HFFc6 (cell line): Measurements from ENCODE around the gene COMMD1. TPM values are rescaled to one million over a fixed set of nuclear protein-coding genes. Genes with fewer than 3 reads are reported as not detected.

ENCODE experiments used
- DNase-seq: peaks from one replicate; pipeline ENCODE4 v3.0.0-alpha.2; 2018
- H3K27ac Mint-ChIP-seq: 2 replicates; pipeline ENCODE4 v1.8.0; 2020; ENCODE audit warnings: mild to moderate bottlenecking, mixed read lengths
- H3K27me3 Mint-ChIP-seq: 2 replicates; pipeline ENCODE4 v1.8.0; 2021; ENCODE audit warnings: mild to moderate bottlenecking, moderate library complexity, mixed read lengths; ENCODE audit not compliant: insufficient read depth
- H3K36me3 Mint-ChIP-seq: 2 replicates; pipeline ENCODE4 v1.8.0; 2021; ENCODE audit warnings: low read depth, mixed read lengths
- H3K4me1 Mint-ChIP-seq: 2 replicates; pipeline ENCODE4 v1.8.0; 2020; ENCODE audit warnings: low read depth, mixed read lengths
- H3K4me3 Mint-ChIP-seq: 2 replicates; pipeline ENCODE4 v1.8.0; 2020; ENCODE audit warnings: mild to moderate bottlenecking, moderate library complexity, mixed read lengths
- H3K9me3 Mint-ChIP-seq: 2 replicates; pipeline ENCODE4 v1.8.0; 2020; ENCODE audit warnings: mild to moderate bottlenecking, mixed read lengths
- total RNA-seq, 6 experiments: library from RNA; stranded (reverse); fragmentation: NEBNext Ultra II Directional; extraction: Animal tissue kit (Norgen Biotek cat#: 25700); gene quantifications; 2 replicates in 1 of 6; 3 replicates in 5 of 6; pipeline ENCODE4 v1.2.3, GENCODE V29; 2021
- TF ChIP-seq, protein P1 (sequence below): fragments of 200-600 bp; sonication (generic); IDR thresholded peaks from 2 replicates; pipeline ENCODE4 v1.5.0; 2021; ENCODE audit warnings: antibody characterized with exemption, mild to moderate bottlenecking

The COMMD1 gene
- total RNA-seq, 6 experiments from 2014 or later: 41.1 to 53.6 (median 48.3) TPM

DNA sequence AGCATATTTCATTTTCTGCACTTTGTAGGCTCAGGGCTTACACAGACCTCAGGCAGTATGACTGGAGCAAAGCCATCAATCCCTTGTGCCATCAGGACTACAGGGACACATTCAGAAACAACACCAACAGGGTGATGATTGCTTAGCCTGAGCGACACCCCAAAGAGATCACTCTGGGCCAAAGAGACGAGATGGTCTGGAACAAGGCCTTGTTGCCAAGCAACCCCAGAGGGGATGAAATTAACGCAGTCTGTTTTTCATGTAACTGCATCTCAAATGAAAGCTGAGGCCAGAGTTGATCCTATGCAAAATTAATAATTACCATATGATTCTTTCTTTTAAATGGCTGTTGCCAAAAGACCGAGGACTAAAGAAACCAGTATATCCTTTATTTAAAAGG lies 270.3 kb downstream of the COMMD1 start:
- DNase-seq: no peak
- H3K4me3 Mint-ChIP-seq: no peak overlapping the region
- H3K9me3 Mint-ChIP-seq: no peaks in the 10 kb centered on the region
- no peaks in the 10 kb centered on the region for H3K36me3 Mint-ChIP-seq
- no peaks in the 10 kb centered on the region; the same call in 1 of the 2 replicates for H3K27me3 Mint-ChIP-seq
- TF ChIP-seq, protein P1, sequence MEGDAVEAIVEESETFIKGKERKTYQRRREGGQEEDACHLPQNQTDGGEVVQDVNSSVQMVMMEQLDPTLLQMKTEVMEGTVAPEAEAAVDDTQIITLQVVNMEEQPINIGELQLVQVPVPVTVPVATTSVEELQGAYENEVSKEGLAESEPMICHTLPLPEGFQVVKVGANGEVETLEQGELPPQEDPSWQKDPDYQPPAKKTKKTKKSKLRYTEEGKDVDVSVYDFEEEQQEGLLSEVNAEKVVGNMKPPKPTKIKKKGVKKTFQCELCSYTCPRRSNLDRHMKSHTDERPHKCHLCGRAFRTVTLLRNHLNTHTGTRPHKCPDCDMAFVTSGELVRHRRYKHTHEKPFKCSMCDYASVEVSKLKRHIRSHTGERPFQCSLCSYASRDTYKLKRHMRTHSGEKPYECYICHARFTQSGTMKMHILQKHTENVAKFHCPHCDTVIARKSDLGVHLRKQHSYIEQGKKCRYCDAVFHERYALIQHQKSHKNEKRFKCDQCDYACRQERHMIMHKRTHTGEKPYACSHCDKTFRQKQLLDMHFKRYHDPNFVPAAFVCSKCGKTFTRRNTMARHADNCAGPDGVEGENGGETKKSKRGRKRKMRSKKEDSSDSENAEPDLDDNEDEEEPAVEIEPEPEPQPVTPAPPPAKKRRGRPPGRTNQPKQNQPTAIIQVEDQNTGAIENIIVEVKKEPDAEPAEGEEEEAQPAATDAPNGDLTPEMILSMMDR: no peak
- H3K27ac Mint-ChIP-seq: no peak overlapping the region
- no peaks in the 10 kb centered on the region for H3K4me1 Mint-ChIP-seq

DNA sequence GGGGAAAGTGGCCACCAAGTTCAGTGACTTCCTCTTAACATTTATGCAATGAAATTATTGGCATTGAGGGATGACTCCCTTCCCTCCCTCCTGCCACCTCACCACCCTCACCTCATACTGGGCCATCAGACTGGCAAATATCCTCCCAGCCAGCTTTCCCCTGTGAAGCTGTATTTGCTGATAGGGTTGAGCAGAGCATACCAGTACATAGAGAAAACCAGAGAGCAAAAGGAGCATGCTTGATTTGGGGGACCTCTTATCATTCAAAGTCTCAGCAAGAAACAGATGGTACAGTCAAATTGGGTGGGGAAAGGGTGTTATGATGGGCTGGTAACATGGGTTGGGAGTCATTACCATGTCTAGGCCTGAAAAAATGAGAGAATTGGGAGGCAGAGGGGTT lies 271.3 kb downstream of the COMMD1 start:
- H3K27me3 Mint-ChIP-seq: no peaks in the 10 kb centered on the region; the same call in 1 of the 2 replicates
- no peak for DNase-seq
- no peak overlapping the region for H3K27ac Mint-ChIP-seq
- H3K4me3 Mint-ChIP-seq: no peak overlapping the region
- H3K9me3 Mint-ChIP-seq: no peaks in the 10 kb centered on the region
- H3K36me3 Mint-ChIP-seq: no peaks in the 10 kb centered on the region
- TF ChIP-seq, protein P1: no peak
- H3K4me1 Mint-ChIP-seq: no peaks in the 10 kb centered on the region

DNA sequence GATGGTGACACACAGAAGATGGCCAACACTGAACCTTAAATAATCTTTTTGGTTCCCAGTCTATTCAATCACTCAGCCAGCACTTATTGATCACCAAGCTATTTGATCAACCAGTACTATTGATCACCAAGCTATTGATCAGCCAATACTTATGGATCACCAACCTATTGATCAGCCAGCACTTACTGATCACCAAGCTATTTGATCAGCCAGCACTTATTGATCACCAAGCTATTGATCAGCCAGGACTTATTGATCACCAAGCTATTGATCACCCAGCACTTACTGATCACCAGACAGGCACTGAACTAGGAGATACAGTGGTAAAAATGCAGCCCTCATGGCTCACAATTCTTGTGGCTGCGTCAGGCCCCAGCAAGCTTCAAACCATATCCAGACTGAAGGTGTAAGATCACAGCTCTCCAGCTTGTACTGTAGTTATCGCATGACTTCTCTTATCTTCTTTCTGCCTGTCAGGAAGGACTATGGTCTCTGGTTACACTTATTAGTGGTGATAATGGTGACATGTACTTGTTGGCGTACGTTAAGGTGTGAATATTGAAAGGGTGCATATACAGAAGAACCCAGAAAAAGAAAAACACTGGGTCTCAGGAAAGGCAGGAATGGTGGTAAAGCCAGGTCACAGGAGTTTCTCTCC lies 272.0 kb downstream of the COMMD1 start:
- no peaks in the 10 kb centered on the region for H3K4me1 Mint-ChIP-seq
- no peaks in the 10 kb centered on the region for H3K36me3 Mint-ChIP-seq

GRCh38 chr2:62178741-62179271 lies 273.3 kb downstream of the COMMD1 start:
- no peaks in the 10 kb centered on the region for H3K4me1 Mint-ChIP-seq
- H3K9me3 Mint-ChIP-seq: no peaks in the 10 kb centered on the region
- TF ChIP-seq, protein P1: no peak
- H3K36me3 Mint-ChIP-seq: no peaks in the 10 kb centered on the region
- no peaks in the 10 kb centered on the region for H3K27me3 Mint-ChIP-seq
- peak; percentile 39 for DNase-seq
- H3K27ac Mint-ChIP-seq: no peak overlapping the region
- no peak overlapping the region for H3K4me3 Mint-ChIP-seq

More for the DNA sequence above, 272.0 kb downstream of the COMMD1 start:
- H3K4me3 Mint-ChIP-seq: no peak overlapping the region
- H3K27ac Mint-ChIP-seq: no peak overlapping the region
- DNase-seq: no peak
- H3K27me3 Mint-ChIP-seq: no peaks in the 10 kb centered on the region; the same call in 1 of the 2 replicates
- TF ChIP-seq, protein P1: no peak
- H3K9me3 Mint-ChIP-seq: no peaks in the 10 kb centered on the region

- Mint-ChIP-seq H3K27me3 (peaks cover 3% of the 10 kb centered on the region; the same call in 1 of the 2 replicates), H3K4me3 (no peak overlapping the region), H3K9me3 (no peaks in the 10 kb centered on the region), H3K27ac (no peak overlapping the region), H3K36me3 (no peaks in the 10 kb centered on the region), H3K4me1 (no peaks in the 10 kb centered on the region)
- TF ChIP-seq, protein P1: no peak
- DNase-seq: no peak
Observed at GRCh38 chr2:62180975-62181374, 275.5 kb downstream of the COMMD1 start.
